Gastroesophageal sphincter (tissue), 4 donors: ENCODE results near the gene MPHOSPH8. TPM values are rescaled to one million over a fixed set of nuclear protein-coding genes. Genes with fewer than 3 reads are reported as not detected.

Experiments
- ATAC-seq: fragments of 150-250 bp; one replicate; pipeline ENCODE4 v1.9.1; 2016; ENCODE audit warnings: mild to moderate bottlenecking, moderate library complexity
- H3K27ac ChIP-seq, 4 donors: fragments of 200-600 bp; sonication (generic) in 3 of 4; 1 replicate in 3 of 4; 2 replicates in 1 of 4; pipeline ENCODE4 v1.5.1; 2016 to 2019
- H3K27me3 ChIP-seq: fragments of 200-600 bp; sonication (generic); one replicate; pipeline ENCODE4 v1.5.1; 2019
- H3K36me3 ChIP-seq, 2 donors: fragments of 200-600 bp; sonication (generic); one replicate each; pipeline ENCODE4 v1.5.1; 2019; ENCODE audit warnings: control low read depth in 1 of 2
- H3K4me1 ChIP-seq, 3 donors: fragments of 200-600 bp; sonication (generic); 1 replicate in 2 of 3; 2 replicates in 1 of 3; pipeline ENCODE4 v1.5.1; 2016 to 2019; ENCODE audit warnings: control low read depth in 2 of 3
- H3K4me3 ChIP-seq, 2 donors: fragments of 200-600 bp; sonication (generic); one replicate each; pipeline ENCODE4 v1.5.1; 2019; ENCODE audit warnings: mild to moderate bottlenecking in 1 of 2, moderate library complexity in 1 of 2
- H3K9me3 ChIP-seq, 3 donors: fragments of 200-600 bp; sonication (generic); one replicate each; pipeline ENCODE4 v1.5.1; 2017 to 2019; ENCODE audit warnings: control low read depth in 2 of 3
- EP300 ChIP-seq: sonication (generic); formaldehyde crosslinking; IDR thresholded peaks from one replicate; pipeline ENCODE4 v1.6.1; 2017; ENCODE audit warnings: antibody characterized with exemption, mild to moderate bottlenecking
- POLR2A ChIP-seq, 2 donors: fragments of 450-650 bp; IDR thresholded peaks; one replicate each; pipeline ENCODE4 v1.6.1; 2017; ENCODE audit warnings: antibody characterized with exemption in 2 of 2, mild to moderate bottlenecking in 2 of 2, moderate library complexity in 1 of 2
- POLR2AphosphoS5 ChIP-seq: sonication (generic); formaldehyde crosslinking; IDR thresholded peaks from one replicate; pipeline ENCODE4 v1.6.1; 2017; ENCODE audit warnings: antibody characterized with exemption
- WGBS, 2 donors: methylation state at CpG; one replicate each; pipeline ENCODE4 v1.1.5; 2018; ENCODE audit warnings: low coverage in 1 of 2; 5-methylcytosine and 5-hydroxymethylcytosine counted together
- total RNA-seq, 4 donors: library from RNA; depleted of rRNA; stranded (reverse); fragments of >200 nt; gene quantifications; one replicate each; pipeline ENCODE4 v1.1.0, GENCODE V29; 2016
- TF ChIP-seq, protein P1 (sequence below), 4 experiments: fragments of 200-600 bp in 2 of 4; fragments of 450-650 bp in 2 of 4; sonication (generic) in 1 of 4; IDR thresholded peaks; one replicate each; pipeline ENCODE4 v1.5.1; 2017 to 2019; ENCODE audit warnings: antibody characterized with exemption in 4 of 4, mild to moderate bottlenecking in 2 of 4, moderate library complexity in 2 of 4

The MPHOSPH8 gene
- total RNA-seq, 4 donors from 2014 or later = 36.1 to 49.8 (median 42.3) TPM

DNA sequence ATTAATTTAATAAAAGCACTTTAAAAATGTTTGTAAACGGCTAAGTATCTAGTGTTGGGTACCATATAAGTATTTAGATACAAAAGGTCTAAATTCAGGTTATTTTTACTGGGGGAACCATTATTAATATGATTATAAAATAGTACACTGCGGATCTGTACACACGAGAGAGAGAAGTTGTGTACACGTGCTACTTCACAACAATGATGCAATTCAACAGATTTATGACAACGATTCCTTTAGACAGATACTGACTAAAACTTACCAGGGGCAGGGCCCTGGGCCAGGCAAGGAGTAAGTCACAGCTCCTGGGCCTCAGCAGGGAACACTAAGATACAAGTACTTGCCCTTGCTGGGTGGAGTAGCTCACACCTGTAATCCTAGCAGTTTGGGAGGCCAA is 43.0 kb upstream of the MPHOSPH8 start:
- Histone ChIP-seq H3K9me3 (no peaks in the 10 kb centered on the region), H3K36me3 (no peaks in the 10 kb centered on the region), H3K27me3 (peaks cover 9% of the 10 kb centered on the region), H3K4me1 (no peaks in the 10 kb centered on the region), H3K4me3 (no peak overlapping the region), H3K27ac (no peak overlapping the region)
- TF ChIP-seq, protein P1, sequence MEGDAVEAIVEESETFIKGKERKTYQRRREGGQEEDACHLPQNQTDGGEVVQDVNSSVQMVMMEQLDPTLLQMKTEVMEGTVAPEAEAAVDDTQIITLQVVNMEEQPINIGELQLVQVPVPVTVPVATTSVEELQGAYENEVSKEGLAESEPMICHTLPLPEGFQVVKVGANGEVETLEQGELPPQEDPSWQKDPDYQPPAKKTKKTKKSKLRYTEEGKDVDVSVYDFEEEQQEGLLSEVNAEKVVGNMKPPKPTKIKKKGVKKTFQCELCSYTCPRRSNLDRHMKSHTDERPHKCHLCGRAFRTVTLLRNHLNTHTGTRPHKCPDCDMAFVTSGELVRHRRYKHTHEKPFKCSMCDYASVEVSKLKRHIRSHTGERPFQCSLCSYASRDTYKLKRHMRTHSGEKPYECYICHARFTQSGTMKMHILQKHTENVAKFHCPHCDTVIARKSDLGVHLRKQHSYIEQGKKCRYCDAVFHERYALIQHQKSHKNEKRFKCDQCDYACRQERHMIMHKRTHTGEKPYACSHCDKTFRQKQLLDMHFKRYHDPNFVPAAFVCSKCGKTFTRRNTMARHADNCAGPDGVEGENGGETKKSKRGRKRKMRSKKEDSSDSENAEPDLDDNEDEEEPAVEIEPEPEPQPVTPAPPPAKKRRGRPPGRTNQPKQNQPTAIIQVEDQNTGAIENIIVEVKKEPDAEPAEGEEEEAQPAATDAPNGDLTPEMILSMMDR (IDR thresholded peaks at IDR 0.05) = no peak
- TF ChIP-seq POLR2A (IDR thresholded peaks at IDR 0.05) (no peak), POLR2AphosphoS5 (no peak), EP300 (no peak)
- ATAC-seq = no peak
- 74 to 77% methylated on average over 2 to 5 of the region's 5 CpGs for WGBS, 2 donors

DNA sequence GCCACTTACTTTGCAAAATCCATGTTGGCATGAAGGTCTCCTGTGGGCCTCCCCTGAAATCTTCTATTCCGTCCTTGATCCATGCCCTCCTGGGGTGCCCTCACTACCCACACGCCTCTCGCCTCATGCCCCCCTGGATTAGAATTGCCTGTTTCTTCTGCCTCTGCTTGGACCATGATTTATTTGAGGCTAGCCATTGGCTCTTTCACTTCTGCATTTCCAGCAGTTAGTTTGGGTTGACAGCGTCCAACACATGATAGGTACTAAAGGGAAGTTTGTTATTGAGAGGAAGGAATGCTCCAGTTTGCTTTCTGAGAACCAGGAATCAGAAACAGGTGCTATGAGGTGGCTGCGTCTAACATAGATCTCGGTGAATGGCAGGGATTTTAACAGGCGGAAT is 41.6 kb upstream of the MPHOSPH8 start:
- no peaks in the 10 kb centered on the region for H3K36me3 ChIP-seq
- H3K27ac ChIP-seq = no peak overlapping the region
- H3K4me1 ChIP-seq = no peaks in the 10 kb centered on the region
- H3K27me3 ChIP-seq = peaks cover 9% of the 10 kb centered on the region
- 78 to 79% methylated on average over 4 to 6 of the region's 7 CpGs for WGBS, 2 donors
- H3K9me3 ChIP-seq = no peaks in the 10 kb centered on the region
- ATAC-seq = no peak
- TF ChIP-seq EP300 = no peak
- TF ChIP-seq POLR2A (IDR thresholded peaks at IDR 0.05) = no peak
- TF ChIP-seq POLR2AphosphoS5 = no peak
- TF ChIP-seq, protein P1 (IDR thresholded peaks at IDR 0.05) = no peak
- no peak overlapping the region for H3K4me3 ChIP-seq

DNA sequence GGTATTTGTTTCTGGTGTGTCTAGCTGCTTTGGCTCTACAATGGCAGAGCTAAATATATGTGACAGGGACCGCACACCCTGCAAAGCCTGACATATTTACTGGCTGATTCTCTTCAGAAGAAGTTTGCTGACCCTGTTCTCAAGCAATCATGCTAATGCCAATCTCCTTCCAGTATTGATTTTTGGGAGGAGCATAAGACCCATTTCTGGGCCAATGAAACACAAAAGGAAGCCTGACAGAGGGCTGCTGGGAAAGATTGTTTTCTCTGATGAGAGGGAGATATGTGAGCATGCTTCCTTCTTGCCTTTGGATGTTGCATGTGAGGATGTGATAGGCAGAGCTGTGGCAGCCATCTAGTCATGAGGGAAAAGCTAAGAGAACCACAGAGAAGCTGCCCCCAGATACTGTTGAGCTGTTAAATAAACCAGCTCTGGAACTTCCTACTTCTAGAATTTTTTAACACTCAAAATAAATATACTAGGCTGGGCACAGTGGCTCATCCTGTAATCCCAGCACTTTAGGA is 40.7 kb upstream of the MPHOSPH8 start:
- Histone ChIP-seq H3K27ac (no peak overlapping the region), H3K27me3 (peaks cover 9% of the 10 kb centered on the region), H3K4me1 (no peaks in the 10 kb centered on the region), H3K36me3 (no peaks in the 10 kb centered on the region), H3K9me3 (no peaks in the 10 kb centered on the region), H3K4me3 (no peak overlapping the region)
- no peak for ATAC-seq
- WGBS, 2 donors = 71 to 83% methylated on average over 1 of the region's 1 CpG
- TF ChIP-seq POLR2AphosphoS5 = no peak
- no peak for TF ChIP-seq POLR2A (IDR thresholded peaks at IDR 0.05)
- no peak for TF ChIP-seq EP300
- TF ChIP-seq, protein P1 (IDR thresholded peaks at IDR 0.05) = no peak

DNA sequence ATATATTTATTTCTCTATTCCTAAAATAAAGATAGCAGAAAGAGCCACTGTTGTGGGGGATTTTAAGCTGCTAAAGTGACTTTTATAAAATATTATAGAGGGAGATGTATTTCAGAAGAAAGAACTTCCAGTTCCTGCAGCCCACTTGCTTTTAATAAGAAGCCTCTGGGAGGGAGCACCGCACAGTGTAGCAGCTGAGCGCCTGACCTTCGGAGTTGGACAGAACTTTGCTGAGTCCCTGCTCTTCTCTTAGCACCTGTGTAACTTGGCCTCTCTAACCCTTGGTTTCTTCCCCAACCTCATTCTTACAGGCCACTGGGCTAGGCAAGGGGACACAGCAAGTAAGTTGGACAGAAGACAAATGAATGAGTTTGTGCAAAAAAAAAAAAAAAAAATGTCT is 37.4 kb upstream of the MPHOSPH8 start:
- Histone ChIP-seq H3K4me1 (no peaks in the 10 kb centered on the region), H3K9me3 (no peaks in the 10 kb centered on the region), H3K36me3 (no peaks in the 10 kb centered on the region), H3K27ac (no peak overlapping the region), H3K4me3 (no peak overlapping the region), H3K27me3 (peaks cover 19% of the 10 kb centered on the region)
- WGBS, 2 donors = 92 to 93% methylated on average over 2 to 3 of the region's 3 CpGs
- no peak for ATAC-seq
- no peak for TF ChIP-seq EP300
- TF ChIP-seq POLR2AphosphoS5 = no peak
- TF ChIP-seq, protein P1 (IDR thresholded peaks at IDR 0.05) = no peak
- no peak for TF ChIP-seq POLR2A (IDR thresholded peaks at IDR 0.05)

DNA sequence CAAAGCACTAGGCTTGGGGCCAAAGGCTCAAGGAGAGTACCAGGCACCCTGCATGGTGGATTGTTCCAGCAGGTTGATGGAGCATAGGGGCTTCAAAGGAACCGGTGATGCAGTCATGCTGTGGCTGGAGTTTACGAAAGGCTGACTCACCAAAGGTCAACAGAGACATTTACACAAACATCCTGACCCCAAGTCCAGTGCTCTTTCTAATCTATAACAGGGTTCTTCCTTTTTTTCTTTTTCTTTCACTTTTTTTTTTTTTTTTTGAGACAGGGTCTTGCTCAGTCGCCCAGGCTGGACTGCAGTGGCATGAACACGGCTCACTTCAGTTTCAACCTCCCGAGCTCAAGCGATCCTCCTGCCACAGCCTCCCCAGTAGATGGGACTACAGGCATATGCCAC is 36.5 kb upstream of the MPHOSPH8 start:
- no peaks in the 10 kb centered on the region for H3K9me3 ChIP-seq
- no peak for ATAC-seq

More for the DNA sequence above, 36.5 kb upstream of the MPHOSPH8 start:
- Histone ChIP-seq H3K36me3 (no peaks in the 10 kb centered on the region), H3K4me1 (peaks cover 0 to 6% (median 0%) of the 10 kb centered on the region in 3 donors), H3K4me3 (no peak overlapping the region), H3K27ac (no peak overlapping the region), H3K27me3 (peaks cover 23% of the 10 kb centered on the region)
- WGBS, 2 donors = 82% methylated on average over 2 to 6 of the region's 6 CpGs
- TF ChIP-seq EP300 (no peak), POLR2AphosphoS5 (no peak), POLR2A (IDR thresholded peaks at IDR 0.05) (no peak)
- TF ChIP-seq, protein P1 (IDR thresholded peaks at IDR 0.05) = no peak
